Gastroesophageal sphincter (tissue), 3 donors: ENCODE results near the gene RNF26.

Experiments
- CTCF ChIP-seq, 4 experiments: fragments of 200-600 bp in 2 of 4; fragments of 450-650 bp in 2 of 4; sonication (generic) in 1 of 4; IDR thresholded peaks; one replicate each; pipeline ENCODE4 v1.5.1; 2017 to 2019; ENCODE audit warnings: antibody characterized with exemption in 4 of 4, mild to moderate bottlenecking in 2 of 4, moderate library complexity in 2 of 4
- POLR2A ChIP-seq, 2 donors: fragments of 450-650 bp; IDR thresholded peaks; one replicate each; pipeline ENCODE4 v1.6.1; 2017; ENCODE audit warnings: antibody characterized with exemption in 2 of 2, mild to moderate bottlenecking in 2 of 2, moderate library complexity in 1 of 2

- TF ChIP-seq POLR2A (IDR thresholded peaks at IDR 0.05) (no peak), CTCF (IDR thresholded peaks at IDR 0.05) (no peak)
Measured at GRCh38 chr11:119297938-119298337, 36.4 kb upstream of the RNF26 start.
